OCI-LY7 (cell line): ENCODE results near the gene IGFBP2. TPM values are rescaled to one million over a fixed set of nuclear protein-coding genes. Genes with fewer than 3 reads are reported as not detected.

Source experiments
- BruUV-seq: library from RNA; stranded (reverse); fragments of 400-500 nt; replicated peaks from 2 replicates; lab custom pipeline; 2021; lab: Mats Ljungman, UMichigan
- CTCF ChIA-PET: fragments of 300-600 bp; sonication (Branson Sonifier 250); formaldehyde crosslinking; loops from one replicate; lab custom pipeline; 2022; ENCODE audit warnings: antibody characterized with exemption; ENCODE audit not compliant: unreplicated experiment; lab: Charles Lee
- POLR2A ChIA-PET: fragments of 300-600 bp; sonication (Branson Sonifier 250); formaldehyde crosslinking; loops from one replicate; lab custom pipeline; 2022; ENCODE audit warnings: antibody characterized with exemption; lab: Charles Lee
- DNase-seq: peaks from one replicate; pipeline ENCODE4 v3.0.0-alpha.2; 2015; ENCODE audit warnings: low spot score
- H2AFZ ChIP-seq: fragments of 200-600 bp; sonication (generic), shearing (Covaris generic); 2 replicates; pipeline ENCODE4 v1.6.1; 2014; ENCODE audit warnings: mild to moderate bottlenecking, antibody characterized with exemption, low read length, moderate library complexity
- H3K27ac ChIP-seq: fragments of 200-600 bp; sonication (generic); 2 replicates; pipeline ENCODE4 v1.5.1; 2014; ENCODE audit warnings: mixed run types, low read depth, mild to moderate bottlenecking, moderate library complexity, low read length, inconsistent platforms; ENCODE audit not compliant: poor library complexity, severe bottlenecking
- H3K36me3 ChIP-seq: fragments of 200-600 bp; sonication (generic); 2 replicates; pipeline ENCODE4 v1.6.1; 2014; ENCODE audit warnings: mild to moderate bottlenecking, antibody characterized with exemption, low read length, moderate library complexity, mixed read lengths; ENCODE audit not compliant: insufficient read depth
- H3K4me1 ChIP-seq: fragments of 200-600 bp; sonication (generic); 2 replicates; pipeline ENCODE4 v1.5.1; 2014; ENCODE audit warnings: mild to moderate bottlenecking, low read length; ENCODE audit not compliant: insufficient read depth, poor library complexity, severe bottlenecking
- H3K4me2 ChIP-seq: fragments of 200-600 bp; sonication (generic); 2 replicates; pipeline ENCODE4 v1.6.1; 2014; ENCODE audit warnings: mild to moderate bottlenecking, low read length
- H3K4me3 ChIP-seq: fragments of 200-600 bp; sonication (generic); 2 replicates; pipeline ENCODE4 v1.5.1; 2014; ENCODE audit warnings: mild to moderate bottlenecking, low read depth, low read length; ENCODE audit not compliant: poor library complexity, severe bottlenecking
- H3K79me2 ChIP-seq: fragments of 200-600 bp; sonication (generic); 2 replicates; pipeline ENCODE4 v1.6.1; 2016; ENCODE audit warnings: low read depth, mild to moderate bottlenecking, low read length, moderate library complexity, mixed read lengths; ENCODE audit not compliant: insufficient read depth
- H3K9me2 ChIP-seq: fragments of 200-600 bp; sonication (generic); 2 replicates; pipeline ENCODE4 v1.6.1; 2016; ENCODE audit warnings: mild to moderate bottlenecking, low read length, mixed read lengths; ENCODE audit not compliant: insufficient read depth
- H3K9me3 ChIP-seq: fragments of 200-600 bp; sonication (generic); 2 replicates; pipeline ENCODE4 v1.6.1; 2014; ENCODE audit warnings: mild to moderate bottlenecking, mixed run types, low read length, mixed read lengths
- H4K20me1 ChIP-seq: fragments of 200-600 bp; sonication (generic); 2 replicates; pipeline ENCODE4 v1.6.1; 2014; ENCODE audit warnings: mild to moderate bottlenecking, antibody characterized with exemption, low read length, moderate library complexity, mixed read lengths; ENCODE audit not compliant: insufficient read depth
- EZH2phosphoT487 ChIP-seq: fragments of 200-600 bp; sonication (generic); IDR thresholded peaks from 2 replicates; pipeline ENCODE4 v1.6.1; 2018; ENCODE audit warnings: low read depth, borderline replicate concordance, mild to moderate bottlenecking, mixed run types, antibody characterized with exemption, low read length, moderate library complexity, mixed read lengths
- intact Hi-C: fragments of 100-400 bp; cut with micrococcal nuclease; formaldehyde crosslinking; loops from one replicate; pipeline ENCODE4 v1.10.0; 2022; ENCODE audit not compliant: unreplicated experiment
- total RNA-seq, 2 experiments: library from RNA; depleted of rRNA in 1 of 2; stranded (reverse); fragments of >200 nt in 1 of 2; shearing (Covaris generic) in 1 of 2; gene quantifications; 2 replicates each; pipeline ENCODE4 v1.2.3, GENCODE V29; 2014 to 2022
- TF ChIP-seq, protein P1 (sequence below): fragments of 200-600 bp; sonication (generic); conservative IDR thresholded peaks from 2 replicates; pipeline ENCODE4 v1.5.1; 2014; ENCODE audit warnings: mild to moderate bottlenecking, antibody characterized with exemption, low read length, moderate library complexity, mixed read lengths

The IGFBP2 gene
- total RNA-seq, 2 experiments from 2014 or later, result 0.66 TPM; not detected in 1

- H3K79me2 ChIP-seq, result no peaks in the 10 kb centered on the region
- H3K4me3 ChIP-seq, result no peak overlapping the region
- no peaks in the 10 kb centered on the region for H4K20me1 ChIP-seq
- BruUV-seq, result no TSS peak
- H3K36me3 ChIP-seq, result no peaks in the 10 kb centered on the region
- POLR2A ChIA-PET, result interaction anchor here (0.6 kb wide), 3 partner anchors 12 to 1850 kb away, joined by 3 to 5 read pairs (median 3); no protein-coding TSS in a partner anchor
- no peak for DNase-seq
- CTCF ChIA-PET, result no interaction called here
- H3K9me3 ChIP-seq, result no peaks in the 10 kb centered on the region
- no peak overlapping the region for H3K27ac ChIP-seq
- H3K4me2 ChIP-seq, result no peak overlapping the region
- H3K4me1 ChIP-seq, result no peaks in the 10 kb centered on the region
- TF ChIP-seq, protein P1, sequence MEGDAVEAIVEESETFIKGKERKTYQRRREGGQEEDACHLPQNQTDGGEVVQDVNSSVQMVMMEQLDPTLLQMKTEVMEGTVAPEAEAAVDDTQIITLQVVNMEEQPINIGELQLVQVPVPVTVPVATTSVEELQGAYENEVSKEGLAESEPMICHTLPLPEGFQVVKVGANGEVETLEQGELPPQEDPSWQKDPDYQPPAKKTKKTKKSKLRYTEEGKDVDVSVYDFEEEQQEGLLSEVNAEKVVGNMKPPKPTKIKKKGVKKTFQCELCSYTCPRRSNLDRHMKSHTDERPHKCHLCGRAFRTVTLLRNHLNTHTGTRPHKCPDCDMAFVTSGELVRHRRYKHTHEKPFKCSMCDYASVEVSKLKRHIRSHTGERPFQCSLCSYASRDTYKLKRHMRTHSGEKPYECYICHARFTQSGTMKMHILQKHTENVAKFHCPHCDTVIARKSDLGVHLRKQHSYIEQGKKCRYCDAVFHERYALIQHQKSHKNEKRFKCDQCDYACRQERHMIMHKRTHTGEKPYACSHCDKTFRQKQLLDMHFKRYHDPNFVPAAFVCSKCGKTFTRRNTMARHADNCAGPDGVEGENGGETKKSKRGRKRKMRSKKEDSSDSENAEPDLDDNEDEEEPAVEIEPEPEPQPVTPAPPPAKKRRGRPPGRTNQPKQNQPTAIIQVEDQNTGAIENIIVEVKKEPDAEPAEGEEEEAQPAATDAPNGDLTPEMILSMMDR, result no peak
- TF ChIP-seq EZH2phosphoT487, result no peak
- no peaks in the 10 kb centered on the region for H3K9me2 ChIP-seq
- no peak overlapping the region for H2AFZ ChIP-seq
- intact Hi-C loops, result no loop called here
Observed at GRCh38 chr2:216653931-216654365, 20.7 kb downstream of the IGFBP2 start.

- Histone ChIP-seq H3K9me2 (no peaks in the 10 kb centered on the region), H3K36me3 (no peaks in the 10 kb centered on the region), H2AFZ (no peak overlapping the region), H3K79me2 (no peaks in the 10 kb centered on the region), H4K20me1 (no peaks in the 10 kb centered on the region), H3K9me3 (no peaks in the 10 kb centered on the region), H3K4me1 (no peaks in the 10 kb centered on the region), H3K4me3 (no peak overlapping the region), H3K27ac (no peak overlapping the region), H3K4me2 (no peak overlapping the region)
- POLR2A ChIA-PET, result interaction anchor here (0.6 kb wide), 2 partner anchors 12 to 1851 kb away, joined by 3 to 5 read pairs; no protein-coding TSS in a partner anchor
- no TSS peak for BruUV-seq
- no peak for DNase-seq
- TF ChIP-seq EZH2phosphoT487, result no peak
- TF ChIP-seq, protein P1, result no peak
- intact Hi-C loops, result no loop called here
- CTCF ChIA-PET, result no interaction called here
Observed at GRCh38 chr2:216654528-216655052, 21.4 kb downstream of the IGFBP2 start.

GRCh38 chr2:216657086-216657855 is 24.1 kb downstream of the IGFBP2 start:
- ChIA-PET POLR2A (no interaction called here), CTCF (no interaction called here)
- TF ChIP-seq EZH2phosphoT487, result no peak
- TF ChIP-seq, protein P1, result no peak
- intact Hi-C loops, result no loop called here
- Histone ChIP-seq H3K4me2 (no peak overlapping the region), H3K27ac (no peak overlapping the region), H3K9me2 (no peaks in the 10 kb centered on the region), H3K4me1 (no peaks in the 10 kb centered on the region), H4K20me1 (no peaks in the 10 kb centered on the region), H3K9me3 (no peaks in the 10 kb centered on the region), H3K79me2 (no peaks in the 10 kb centered on the region), H3K36me3 (no peaks in the 10 kb centered on the region), H2AFZ (no peak overlapping the region), H3K4me3 (no peak overlapping the region)
- DNase-seq, result no peak
- BruUV-seq, result no TSS peak
